Nephron (organoid): ENCODE measurements around the gene CCDC187.

Experiments
- H3K27ac Mint-ChIP-seq, 3 experiments: 2 replicates each; pipeline ENCODE4 v1.8.0; 2020; ENCODE audit warnings: mixed read lengths in 3 of 3, mild to moderate bottlenecking in 2 of 3, moderate library complexity in 1 of 3
- H3K27me3 Mint-ChIP-seq: 2 replicates; pipeline ENCODE4 v1.8.0; 2021; ENCODE audit warnings: low read depth, mild to moderate bottlenecking, moderate library complexity, mixed read lengths
- H3K36me3 Mint-ChIP-seq: 2 replicates; pipeline ENCODE4 v1.8.0; 2020; ENCODE audit warnings: low read depth, mixed read lengths
- H3K4me1 Mint-ChIP-seq: 2 replicates; pipeline ENCODE4 v1.8.0; 2020; ENCODE audit warnings: mixed read lengths
- H3K4me3 Mint-ChIP-seq, 3 experiments: 2 replicates each; pipeline ENCODE4 v1.8.0; 2020; ENCODE audit warnings: mild to moderate bottlenecking in 3 of 3, mixed read lengths in 3 of 3, moderate library complexity in 2 of 3
- H3K9me3 Mint-ChIP-seq: 2 replicates; pipeline ENCODE4 v1.8.0; 2020; ENCODE audit warnings: mixed read lengths
- TF ChIP-seq, protein P1 (sequence below), 3 experiments: fragments of 200-600 bp; sonication (generic); IDR thresholded peaks; one replicate each; pipeline ENCODE4 v1.5.0; 2021; ENCODE audit warnings: antibody characterized with exemption in 3 of 3; ENCODE audit not compliant: unreplicated experiment in 3 of 3

Gene CCDC187

DNA sequence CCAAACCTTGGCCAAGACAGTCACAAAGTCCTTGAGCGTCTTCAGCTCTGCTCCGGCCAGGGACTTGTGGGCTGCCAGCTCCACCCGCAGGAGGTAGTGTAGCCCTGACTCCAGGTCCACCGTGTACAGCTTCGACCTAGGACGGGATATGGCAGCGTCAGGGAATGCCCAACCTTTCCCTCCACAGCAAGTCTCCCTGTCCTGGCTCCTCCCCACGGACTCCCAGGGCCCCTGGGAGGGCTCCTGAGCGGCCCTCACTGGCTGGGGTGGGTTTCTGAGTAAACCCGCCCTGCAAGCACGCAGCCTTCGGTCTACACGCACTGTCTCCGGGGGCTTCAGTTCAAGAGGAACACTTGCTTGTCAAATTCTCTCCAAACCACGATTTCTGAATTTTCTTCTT is 85.2 kb downstream of the CCDC187 start:
- no peak overlapping the region for H3K4me3 Mint-ChIP-seq
- TF ChIP-seq, protein P1, sequence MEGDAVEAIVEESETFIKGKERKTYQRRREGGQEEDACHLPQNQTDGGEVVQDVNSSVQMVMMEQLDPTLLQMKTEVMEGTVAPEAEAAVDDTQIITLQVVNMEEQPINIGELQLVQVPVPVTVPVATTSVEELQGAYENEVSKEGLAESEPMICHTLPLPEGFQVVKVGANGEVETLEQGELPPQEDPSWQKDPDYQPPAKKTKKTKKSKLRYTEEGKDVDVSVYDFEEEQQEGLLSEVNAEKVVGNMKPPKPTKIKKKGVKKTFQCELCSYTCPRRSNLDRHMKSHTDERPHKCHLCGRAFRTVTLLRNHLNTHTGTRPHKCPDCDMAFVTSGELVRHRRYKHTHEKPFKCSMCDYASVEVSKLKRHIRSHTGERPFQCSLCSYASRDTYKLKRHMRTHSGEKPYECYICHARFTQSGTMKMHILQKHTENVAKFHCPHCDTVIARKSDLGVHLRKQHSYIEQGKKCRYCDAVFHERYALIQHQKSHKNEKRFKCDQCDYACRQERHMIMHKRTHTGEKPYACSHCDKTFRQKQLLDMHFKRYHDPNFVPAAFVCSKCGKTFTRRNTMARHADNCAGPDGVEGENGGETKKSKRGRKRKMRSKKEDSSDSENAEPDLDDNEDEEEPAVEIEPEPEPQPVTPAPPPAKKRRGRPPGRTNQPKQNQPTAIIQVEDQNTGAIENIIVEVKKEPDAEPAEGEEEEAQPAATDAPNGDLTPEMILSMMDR (IDR thresholded peaks at IDR 0.05; ENCODE audit: unreplicated experiment in 3 of 3) = no peak
- H3K27me3 Mint-ChIP-seq = no peaks in the 10 kb centered on the region
- H3K27ac Mint-ChIP-seq = no peak overlapping the region
- H3K4me1 Mint-ChIP-seq = peaks cover 8% of the 10 kb centered on the region
- H3K36me3 Mint-ChIP-seq = peaks cover 43% of the 10 kb centered on the region
- no peaks in the 10 kb centered on the region for H3K9me3 Mint-ChIP-seq

DNA sequence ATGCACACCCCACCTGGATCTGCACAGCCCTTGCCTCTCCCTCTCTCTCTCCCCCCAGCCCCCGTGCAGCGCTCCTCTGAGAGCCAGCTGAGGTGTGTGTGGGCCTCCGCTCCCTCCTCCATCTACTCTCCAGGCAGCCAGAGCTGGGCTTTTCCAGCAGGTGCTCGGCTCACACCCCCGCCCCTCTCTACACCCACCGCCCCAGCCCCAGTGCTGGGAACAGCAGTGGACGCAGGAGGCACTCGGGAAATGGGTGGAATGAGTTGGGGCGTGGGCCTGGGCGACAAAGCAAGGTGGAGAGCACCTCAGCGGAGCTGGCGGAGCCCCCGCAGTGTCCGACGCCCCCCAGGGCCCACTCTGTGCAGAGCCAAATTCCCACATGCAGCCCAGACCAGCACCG is 85.6 kb downstream of the CCDC187 start:
- H3K4me1 Mint-ChIP-seq = peaks cover 5% of the 10 kb centered on the region
- H3K36me3 Mint-ChIP-seq = peaks cover 43% of the 10 kb centered on the region
- H3K27me3 Mint-ChIP-seq = no peaks in the 10 kb centered on the region
- no peak overlapping the region for H3K27ac Mint-ChIP-seq
- no peak overlapping the region for H3K4me3 Mint-ChIP-seq
- TF ChIP-seq, protein P1 (IDR thresholded peaks at IDR 0.05; ENCODE audit: unreplicated experiment in 3 of 3) = no peak
- no peaks in the 10 kb centered on the region for H3K9me3 Mint-ChIP-seq

- TF ChIP-seq, protein P1 (IDR thresholded peaks at IDR 0.05; ENCODE audit: unreplicated experiment in 3 of 3) = no peak
- H3K4me1 Mint-ChIP-seq = peaks cover 5% of the 10 kb centered on the region
- peaks cover 46% of the 10 kb centered on the region for H3K36me3 Mint-ChIP-seq
- H3K9me3 Mint-ChIP-seq = no peaks in the 10 kb centered on the region
- no peak overlapping the region for H3K27ac Mint-ChIP-seq
- no peaks in the 10 kb centered on the region for H3K27me3 Mint-ChIP-seq
- H3K4me3 Mint-ChIP-seq = no peak overlapping the region
Observed at GRCh38 chr9:136216541-136217244, 87.2 kb downstream of the CCDC187 start.

DNA sequence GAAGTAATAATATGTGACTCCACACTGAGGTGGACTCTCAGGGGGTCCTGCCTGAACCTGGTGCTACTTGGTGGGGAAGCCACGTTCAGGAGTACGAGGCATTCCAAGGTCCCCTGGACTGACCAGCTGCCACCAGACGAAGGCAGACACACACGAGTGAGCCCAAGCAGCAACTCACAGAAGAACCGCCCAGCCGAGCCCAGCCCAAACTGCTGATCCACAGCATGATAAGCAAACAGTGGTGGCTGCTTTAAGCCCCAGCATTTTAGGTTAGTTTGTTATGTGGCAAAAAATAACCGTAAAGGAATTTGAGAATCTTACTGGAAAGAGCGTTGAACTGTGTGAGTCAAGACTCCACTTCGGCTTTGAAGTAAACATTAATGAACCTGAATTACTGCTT is 90.2 kb downstream of the CCDC187 start:
- Mint-ChIP-seq H3K27ac (no peak overlapping the region), H3K4me3 (no peak overlapping the region), H3K9me3 (no peaks in the 10 kb centered on the region), H3K36me3 (peaks cover 41% of the 10 kb centered on the region), H3K4me1 (peaks cover 5% of the 10 kb centered on the region), H3K27me3 (no peaks in the 10 kb centered on the region)
- TF ChIP-seq, protein P1 (IDR thresholded peaks at IDR 0.05; ENCODE audit: unreplicated experiment in 3 of 3) = no peak

DNA sequence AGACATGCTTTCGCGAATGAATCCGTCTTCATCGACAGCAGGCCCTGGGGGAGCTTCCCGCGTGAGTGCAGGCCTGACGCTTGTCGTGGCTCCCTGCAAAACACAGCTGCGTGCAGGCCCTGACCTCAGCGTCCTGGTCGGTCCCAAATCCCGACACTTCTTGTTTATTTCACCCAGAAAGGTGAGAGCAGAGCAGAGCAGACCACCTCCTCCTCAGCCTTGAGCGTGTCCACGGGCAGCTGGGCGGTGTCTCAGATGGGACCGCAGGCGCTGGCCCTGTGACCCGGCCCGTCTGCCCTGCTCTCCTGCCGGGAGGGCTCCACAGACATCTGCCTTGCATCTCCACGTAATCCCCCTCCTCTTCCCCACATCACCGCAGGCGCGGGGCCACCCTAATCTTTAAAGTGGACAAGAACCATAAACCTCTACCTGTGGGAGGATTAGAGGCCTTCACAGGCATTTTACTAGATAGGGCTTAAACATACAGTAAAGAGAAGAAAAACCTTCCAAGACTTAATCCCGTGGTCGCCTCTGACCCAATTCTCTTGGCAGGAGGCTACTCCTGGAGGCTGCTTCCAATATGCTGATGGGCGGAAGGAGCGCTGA is 91.4 kb downstream of the CCDC187 start:
- H3K27ac Mint-ChIP-seq = no peak overlapping the region
- H3K9me3 Mint-ChIP-seq = no peaks in the 10 kb centered on the region
- no peaks in the 10 kb centered on the region for H3K27me3 Mint-ChIP-seq
- no peak overlapping the region for H3K4me3 Mint-ChIP-seq
- H3K36me3 Mint-ChIP-seq = peaks cover 41% of the 10 kb centered on the region
- H3K4me1 Mint-ChIP-seq = peaks cover 5% of the 10 kb centered on the region
- TF ChIP-seq, protein P1 (IDR thresholded peaks at IDR 0.05; ENCODE audit: unreplicated experiment in 3 of 3) = no peak
